Lower leg skin (tissue), 4 donors: ENCODE results near the gene CCDC57. TPM values are rescaled to one million over a fixed set of nuclear protein-coding genes. Genes with fewer than 3 reads are reported as not detected.

ENCODE experiments used
- DNase-seq, 2 donors: peaks; one replicate each; pipeline ENCODE4 v3.0.0-alpha.2; 2019; ENCODE audit warnings: low spot score in 2 of 2
- H3K4me3 ChIP-seq: fragments of 200-600 bp; sonication (generic); 2 replicates; pipeline ENCODE4 v1.5.1; 2017; ENCODE audit warnings: mild to moderate bottlenecking, low read depth; ENCODE audit not compliant: poor library complexity, severe bottlenecking
- POLR2A ChIP-seq, 2 donors: fragments of 450-650 bp; IDR thresholded peaks; one replicate each; pipeline ENCODE4 v1.6.1; 2016 to 2017; ENCODE audit warnings: antibody characterized with exemption in 2 of 2, mild to moderate bottlenecking in 1 of 2, moderate library complexity in 1 of 2
- WGBS, 2 donors: methylation state at CpG; one replicate each; pipeline ENCODE4 v1.1.5; 2018; 5-methylcytosine and 5-hydroxymethylcytosine counted together
- intact Hi-C: fragments of 100-400 bp; cut with DNase I; formaldehyde crosslinking; loops from one replicate; pipeline ENCODE4 v1.15.0; 2023; ENCODE audit warnings: low total_unique reads
- total RNA-seq, 4 donors: library from RNA; depleted of rRNA; stranded (reverse); fragments of >200 nt; gene quantifications; one replicate each; pipeline ENCODE4 v1.1.0, GENCODE V29; 2016
- TF ChIP-seq, protein P1 (sequence below), 3 donors: fragments of 450-650 bp; IDR thresholded peaks; one replicate each; pipeline ENCODE4 v1.5.1; 2016; ENCODE audit warnings: antibody characterized with exemption in 3 of 3, mild to moderate bottlenecking in 3 of 3, moderate library complexity in 2 of 3

Gene CCDC57
- total RNA-seq, 4 donors from 2014 or later, result 16.0 to 33.5 (median 31.5) TPM

DNA sequence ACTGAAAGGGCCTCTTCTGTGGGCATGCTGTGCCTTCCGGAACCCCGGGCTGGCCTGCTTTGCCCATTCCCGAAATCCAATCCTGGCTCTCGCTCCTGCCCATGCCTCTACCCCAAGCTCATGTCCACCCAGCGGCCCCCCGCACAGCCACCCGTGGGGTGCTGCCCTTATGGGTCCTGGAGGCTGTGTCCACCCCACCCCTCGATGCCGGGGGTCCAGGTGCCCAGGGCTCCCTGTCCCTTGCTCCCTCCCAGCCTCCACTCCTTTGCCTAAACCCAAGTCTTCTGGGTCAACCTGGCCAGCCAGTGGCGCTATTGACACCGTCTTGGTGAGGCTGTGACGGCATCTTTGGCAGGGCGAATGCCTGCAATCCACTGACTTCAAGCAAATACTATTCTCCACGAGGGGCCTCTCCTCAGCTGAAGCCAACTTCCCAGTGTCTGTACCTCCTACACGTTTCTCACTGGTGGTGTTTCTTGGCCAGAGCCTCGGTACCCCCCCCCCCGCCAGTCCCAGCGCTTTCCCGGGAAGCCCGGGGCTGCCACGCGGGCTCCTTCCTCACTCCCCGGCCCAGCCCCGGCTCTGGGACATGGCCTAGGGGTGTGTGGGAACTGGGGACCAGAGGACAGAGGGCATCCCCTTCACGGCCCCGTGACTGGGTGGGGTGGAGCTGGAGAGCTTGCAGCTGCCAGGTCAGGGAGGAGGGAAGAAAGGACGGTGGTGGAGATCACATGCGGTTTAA is 134.9 kb downstream of the CCDC57 start:
- TF ChIP-seq POLR2A (IDR thresholded peaks at IDR 0.05), result no peak
- TF ChIP-seq, protein P1, sequence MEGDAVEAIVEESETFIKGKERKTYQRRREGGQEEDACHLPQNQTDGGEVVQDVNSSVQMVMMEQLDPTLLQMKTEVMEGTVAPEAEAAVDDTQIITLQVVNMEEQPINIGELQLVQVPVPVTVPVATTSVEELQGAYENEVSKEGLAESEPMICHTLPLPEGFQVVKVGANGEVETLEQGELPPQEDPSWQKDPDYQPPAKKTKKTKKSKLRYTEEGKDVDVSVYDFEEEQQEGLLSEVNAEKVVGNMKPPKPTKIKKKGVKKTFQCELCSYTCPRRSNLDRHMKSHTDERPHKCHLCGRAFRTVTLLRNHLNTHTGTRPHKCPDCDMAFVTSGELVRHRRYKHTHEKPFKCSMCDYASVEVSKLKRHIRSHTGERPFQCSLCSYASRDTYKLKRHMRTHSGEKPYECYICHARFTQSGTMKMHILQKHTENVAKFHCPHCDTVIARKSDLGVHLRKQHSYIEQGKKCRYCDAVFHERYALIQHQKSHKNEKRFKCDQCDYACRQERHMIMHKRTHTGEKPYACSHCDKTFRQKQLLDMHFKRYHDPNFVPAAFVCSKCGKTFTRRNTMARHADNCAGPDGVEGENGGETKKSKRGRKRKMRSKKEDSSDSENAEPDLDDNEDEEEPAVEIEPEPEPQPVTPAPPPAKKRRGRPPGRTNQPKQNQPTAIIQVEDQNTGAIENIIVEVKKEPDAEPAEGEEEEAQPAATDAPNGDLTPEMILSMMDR (IDR thresholded peaks at IDR 0.05), result no peak
- no peak overlapping the region for H3K4me3 ChIP-seq
- intact Hi-C loops, result no loop called here
- WGBS, 2 donors, result 57 to 63% methylated on average over 27 to 28 of the region's 28 CpGs
- no peak for DNase-seq

DNA sequence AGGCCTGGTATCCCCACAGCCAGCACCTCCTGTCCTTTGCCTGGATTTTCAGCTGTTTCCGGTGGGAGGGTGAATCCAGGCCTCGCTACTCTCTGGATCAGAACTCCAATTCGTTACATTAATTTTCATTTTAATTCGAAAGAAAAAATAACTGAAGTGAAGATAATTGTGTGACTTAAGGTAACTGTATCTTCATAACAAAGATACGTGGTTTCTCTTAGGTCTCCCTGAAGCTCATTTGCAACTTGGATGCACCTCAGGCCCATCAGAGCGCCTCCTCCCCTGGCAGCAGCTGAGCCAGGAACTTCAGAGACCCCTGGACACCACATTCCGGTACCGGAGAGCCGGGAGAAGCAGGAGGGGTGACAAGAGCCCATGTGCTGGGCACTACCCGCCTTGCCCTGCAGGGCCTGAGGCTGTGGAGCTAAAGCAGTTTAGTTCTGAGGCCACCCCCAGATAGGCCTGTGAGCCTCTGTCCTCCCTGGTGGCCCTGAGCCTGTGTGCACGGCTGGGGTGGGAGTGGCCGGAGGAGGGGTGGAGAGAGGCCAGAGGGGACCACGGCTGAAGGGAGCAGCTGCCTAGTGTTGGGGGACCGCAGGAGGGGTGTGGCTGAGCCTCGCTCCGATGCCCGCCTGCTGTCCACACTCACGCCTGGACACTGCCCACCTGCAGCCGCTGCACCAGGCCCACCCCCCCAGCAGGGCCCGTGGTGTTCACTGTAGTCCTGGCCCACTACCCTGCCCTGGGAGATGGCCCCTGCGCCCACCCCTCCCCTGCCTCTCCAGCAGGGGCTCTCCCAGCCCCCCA is 135.7 kb downstream of the CCDC57 start:
- no peak for DNase-seq
- 76 to 82% methylated on average over 18 to 21 of the region's 21 CpGs for WGBS, 2 donors
- H3K4me3 ChIP-seq, result no peak overlapping the region
- intact Hi-C loops, result no loop called here
- TF ChIP-seq, protein P1 (IDR thresholded peaks at IDR 0.05), result no peak
- TF ChIP-seq POLR2A (IDR thresholded peaks at IDR 0.05), result no peak

DNA sequence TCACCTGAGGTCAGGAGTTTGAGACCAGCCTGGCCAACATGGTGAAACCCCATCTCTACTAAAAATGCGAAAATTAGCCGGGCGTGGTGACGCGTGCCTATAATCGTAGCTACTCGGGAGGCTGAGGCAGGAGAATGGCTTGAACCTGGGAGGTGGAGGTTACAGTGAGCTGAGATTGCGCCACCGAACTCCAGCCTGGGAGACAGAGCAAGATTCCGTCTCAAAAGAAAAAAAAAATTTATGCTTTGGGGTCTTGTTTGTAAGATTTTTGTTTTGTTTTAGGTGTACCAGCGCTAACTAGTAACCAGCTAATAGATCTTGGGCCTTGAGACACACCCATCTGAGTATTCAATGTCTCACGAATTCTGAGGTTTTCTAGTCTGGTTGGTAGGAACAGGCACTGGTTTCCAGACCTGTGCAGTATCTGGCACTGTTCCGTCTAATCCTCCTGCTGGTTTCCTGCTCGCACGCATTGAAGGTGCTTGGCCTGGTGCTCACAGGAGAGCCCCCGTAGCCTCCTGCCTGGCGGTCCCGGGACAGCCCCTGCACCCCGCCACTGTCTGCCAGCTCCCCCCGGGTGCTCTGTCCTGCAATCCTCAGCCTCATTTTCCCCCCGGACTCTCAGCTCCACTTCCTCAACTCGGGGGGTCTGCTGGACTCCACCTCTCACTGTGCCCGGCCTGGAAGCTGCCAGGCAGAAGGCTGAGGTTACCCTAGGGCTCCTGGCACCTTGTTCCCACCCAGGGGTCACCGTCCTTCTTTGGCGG is 136.4 kb downstream of the CCDC57 start:
- TF ChIP-seq, protein P1 (IDR thresholded peaks at IDR 0.05), result no peak
- TF ChIP-seq POLR2A (IDR thresholded peaks at IDR 0.05), result no peak
- 83 to 84% methylated on average over 25 of the region's 25 CpGs for WGBS, 2 donors

DNA sequence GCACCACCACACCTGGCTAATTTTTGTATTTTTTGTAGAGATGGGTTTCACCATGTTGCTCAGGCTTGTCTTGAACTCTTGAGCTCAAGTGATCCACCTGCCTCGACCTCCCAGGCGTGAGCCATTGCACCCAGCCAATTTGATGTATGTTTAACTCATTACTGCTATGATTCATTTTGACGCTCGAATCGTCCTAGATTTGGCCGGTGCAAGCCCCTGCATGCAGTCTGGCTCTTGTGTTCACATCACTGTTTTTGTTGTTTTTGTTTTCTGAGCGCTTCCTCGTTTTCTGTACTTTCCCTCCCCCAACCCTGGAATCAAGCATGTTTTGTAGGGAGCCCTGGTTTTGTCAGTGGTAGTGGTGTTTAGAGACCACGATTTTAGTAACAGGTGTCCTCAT is 139.2 kb downstream of the CCDC57 start:
- TF ChIP-seq POLR2A (IDR thresholded peaks at IDR 0.05), result no peak
- TF ChIP-seq, protein P1 (IDR thresholded peaks at IDR 0.05), result no peak
- no peak overlapping the region for H3K4me3 ChIP-seq
- 57 to 67% methylated on average over 9 of the region's 9 CpGs for WGBS, 2 donors
- DNase-seq, result no peak
- intact Hi-C loops, result no loop called here

More for the DNA sequence above, 136.4 kb downstream of the CCDC57 start:
- DNase-seq, result no peak
- intact Hi-C loops, result no loop called here
- no peak overlapping the region for H3K4me3 ChIP-seq

DNA sequence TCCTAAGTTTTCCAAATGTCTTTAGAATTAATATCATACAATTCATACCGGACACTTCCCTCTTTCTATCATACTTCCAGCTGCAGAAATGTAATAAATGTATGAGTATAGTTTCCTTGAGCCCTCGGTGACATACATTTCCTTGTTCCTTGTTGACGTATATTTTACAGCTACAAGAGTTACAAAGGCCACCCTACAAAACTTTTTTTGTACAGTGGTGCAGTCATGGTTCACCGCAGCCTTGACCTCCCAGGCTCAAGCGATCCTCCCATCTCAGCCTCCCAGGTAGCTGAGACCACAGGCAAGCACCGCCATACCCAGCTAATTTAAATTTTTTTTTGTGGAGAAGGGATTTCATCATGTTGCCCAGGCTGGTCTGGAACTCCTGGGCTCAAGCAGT is 139.8 kb downstream of the CCDC57 start:
- intact Hi-C loops, result no loop called here
- 86 to 93% methylated on average over 6 of the region's 6 CpGs for WGBS, 2 donors
- TF ChIP-seq, protein P1 (IDR thresholded peaks at IDR 0.05), result no peak
- TF ChIP-seq POLR2A (IDR thresholded peaks at IDR 0.05), result no peak
- no peak for DNase-seq
- H3K4me3 ChIP-seq, result no peak overlapping the region
